Measurements from ENCODE around the gene SPATA4. TPM values are rescaled to one million over a fixed set of nuclear protein-coding genes. Genes with fewer than 3 reads are reported as not detected.
A peak's percentile ranks its signal among the peaks of the same experiment; 100 is the strongest.

SPATA4 gene
- total RNA-seq (not detected in 2 replicates), polyA plus RNA-seq (not detected in 2 replicates), polyA minus RNA-seq (0.55 TPM in 1 of 2 replicates, not detected in the other), Bru-seq, nascent RNA (percentile 13 among the genes with signal in this experiment), BruChase-seq, experiment 1, labeled RNA remaining after a 6-hour chase (percentile 8 among the genes with signal in this experiment), BruChase-seq, experiment 2, labeled RNA remaining after a 2-hour chase (percentile 8 among the genes with signal in this experiment)
- polyA plus RNA-seq (2011; cell fraction: cytosol; rRNA removed): not detected in 2 replicates
- 0.13 TPM in 1 of 2 replicates, not detected in the other for polyA plus RNA-seq (2011; cell fraction: nucleus; rRNA removed)
- not detected in 2 replicates for polyA plus RNA-seq (2012)
- polyA minus RNA-seq (2011; cell fraction: cytosol; rRNA and poly(A)+ RNA removed): not detected
- not detected in 2 replicates for polyA minus RNA-seq (2011; cell fraction: nucleus; rRNA and poly(A)+ RNA removed)
- long read RNA-seq, partial matches to known transcripts: 0 of 1 reads
- long read RNA-seq, other reads (novel, unspliced or antisense): 1 of 1 reads

DNA sequence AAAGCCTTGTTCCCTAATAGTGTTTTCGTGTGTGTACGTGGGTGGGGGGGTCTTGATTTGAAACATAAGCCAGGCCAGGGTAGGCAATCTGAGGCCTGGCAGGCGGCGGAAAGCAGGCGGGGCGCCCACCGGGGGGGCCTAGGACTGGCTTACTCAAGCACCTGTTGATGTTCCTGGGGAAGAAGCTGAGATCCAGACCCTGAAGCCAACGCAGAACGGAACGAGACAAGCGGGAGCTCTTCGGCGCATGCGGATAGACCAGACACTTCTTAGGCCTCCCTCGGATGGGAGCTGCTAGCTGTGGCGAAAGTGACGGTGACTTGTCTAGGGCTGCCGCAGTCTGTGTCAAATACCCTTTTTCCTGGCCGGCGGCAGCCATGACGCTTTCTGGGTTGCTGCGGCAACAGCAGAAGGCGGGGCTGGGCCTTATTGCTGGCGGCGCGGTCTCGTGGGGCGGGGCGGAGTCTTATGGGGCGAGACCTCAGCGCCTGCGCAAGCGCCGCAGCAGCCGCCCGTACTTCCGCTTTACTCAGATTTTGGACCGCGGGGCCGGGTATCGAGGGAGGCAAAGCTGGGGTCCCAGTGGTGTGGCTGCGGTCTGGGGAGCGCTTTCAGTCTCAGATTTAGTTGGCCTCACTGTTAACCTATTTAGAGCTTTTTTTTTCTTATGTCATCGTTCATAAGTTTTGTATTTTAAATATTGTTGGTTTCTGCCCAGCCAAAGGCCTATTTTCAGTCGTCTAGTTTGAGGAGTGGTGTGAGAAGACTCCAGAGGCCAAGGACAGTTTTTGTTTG lies at the start of gene SPATA4:
Gene SPATA4 (minus strand): TSS at position 402 of the 795 bp plus-strand sequence. CDS start 23 bp downstream, at position 379.
- intact Hi-C loops (cut with micrococcal nuclease): loop anchor here (1.0 kb wide), 1 partner anchor 124 kb away; the partner anchor contains the start of gene SPCS3
- Histone ChIP-seq H2AFZ (ENCODE audit: low read depth, low read length) (peak within 1 kb of the TSS; percentile 97), H3K9ac (replicated peaks; ENCODE audit: extremely low read depth, insufficient read depth, low read length) (peak within 1 kb of the TSS; percentile 77), H3K4me3 (replicated peaks in 1 of 3; ENCODE audit: insufficient read depth in 1 of 3, low read depth in 1 of 3, low read length in 3 of 3) (peak within 1 kb of the TSS; percentile 30 to 67 (median 59)), H3K4me2 (ENCODE audit: insufficient read depth, low read length) (peak within 1 kb of the TSS; percentile 79), H4K20me1 (replicated peaks; ENCODE audit: control insufficient read depth, extremely low read depth, insufficient read depth, low read length) (no peaks in the 10 kb centered on the region), H3K79me2 (ENCODE audit: control insufficient read depth, insufficient read depth, low read length) (no peaks in the 10 kb centered on the region), H3K27ac (ENCODE audit: insufficient read depth, low read depth, low read length) (peak within 1 kb of the TSS; percentile 52), H3K36me3 (ENCODE audit: control insufficient read depth in 2 of 2, extremely low read depth in 1 of 2, insufficient read depth in 2 of 2, low read length in 2 of 2) (no peaks in the 10 kb centered on the region), H3K27me3 (ENCODE audit: control insufficient read depth in 2 of 2, insufficient read depth in 2 of 2, low read length in 2 of 2) (no peaks in the 10 kb centered on the region), H3K4me1 (ENCODE audit: control insufficient read depth, extremely low read depth, insufficient read depth, low read length) (peaks cover 19% of the 10 kb centered on the region), H3K9me1 (replicated peaks; ENCODE audit: control insufficient read depth, extremely low read depth, insufficient read depth, low read length) (no peaks in the 10 kb centered on the region), H3K9me3 (replicated peaks; ENCODE audit: control insufficient read depth, insufficient read depth, low read length) (no peaks in the 10 kb centered on the region)
- POLR2A ChIA-PET: no interaction called here
- CTCF ChIA-PET: interaction anchor here (1.1 kb wide), 1 partner anchor 145 kb away, joined by 3 read pairs; no protein-coding TSS in a partner anchor
- TSS peak; percentile 97 for BruUV-seq (replicated peaks)
- TF ChIP-seq POLR2A (IDR thresholded peaks at IDR 0.05; ENCODE audit: low read depth, low read length) (peak; percentile 75), MYC (IDR thresholded peaks at IDR 0.05; ENCODE audit: low read depth, low read length) (no peak), POLR2AphosphoS5 (IDR thresholded peaks at IDR 0.05; ENCODE audit: insufficient read depth, low read depth, low read length) (peak; percentile 72)
- FAIRE-seq: peak; percentile 85
- dilution Hi-C loops (cut with MboI; ENCODE audit: extremely low pct_ligation_motif_present, low sequenced_read_pairs): no loop called here
- peak; percentile 93 for DNase-seq (ENCODE audit: low read depth, low spot score)

DNA sequence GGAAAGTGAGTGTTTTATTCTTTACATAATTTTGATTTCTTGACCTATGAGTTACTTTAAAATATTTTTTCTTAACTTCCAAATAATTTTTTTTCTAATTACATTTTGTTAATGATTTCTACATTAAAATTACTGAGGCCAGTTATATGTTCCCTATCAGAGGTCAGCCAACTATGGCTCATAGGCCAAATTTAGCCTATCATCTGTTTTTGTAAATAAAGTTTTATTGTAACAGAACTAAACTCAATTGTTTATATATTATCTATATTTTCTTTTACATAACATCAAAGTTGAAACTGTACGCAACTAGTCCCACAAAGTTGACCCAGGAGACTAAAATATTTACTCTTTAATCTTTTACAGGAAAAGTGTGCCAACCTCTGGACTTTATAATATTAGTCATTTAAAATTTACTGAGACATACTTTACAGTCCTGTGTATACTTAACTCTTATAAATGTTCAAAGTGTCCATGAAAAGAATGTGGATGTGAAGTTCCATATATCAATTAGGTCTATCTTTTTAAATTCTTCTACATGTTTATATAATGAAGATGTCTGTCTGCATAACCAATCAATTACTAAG lies 47.5 kb upstream of the SPATA4 start:
- Histone ChIP-seq H3K4me3 (replicated peaks in 1 of 3; ENCODE audit: insufficient read depth in 1 of 3, low read depth in 1 of 3, low read length in 3 of 3) (no peak overlapping the region), H3K36me3 (ENCODE audit: control insufficient read depth in 2 of 2, extremely low read depth in 1 of 2, insufficient read depth in 2 of 2, low read length in 2 of 2) (no peaks in the 10 kb centered on the region), H3K4me2 (ENCODE audit: insufficient read depth, low read length) (no peak overlapping the region), H3K79me2 (ENCODE audit: control insufficient read depth, insufficient read depth, low read length) (no peaks in the 10 kb centered on the region), H3K9ac (replicated peaks; ENCODE audit: extremely low read depth, insufficient read depth, low read length) (no peak overlapping the region), H2AFZ (ENCODE audit: low read depth, low read length) (no peak overlapping the region), H3K27me3 (ENCODE audit: control insufficient read depth in 2 of 2, insufficient read depth in 2 of 2, low read length in 2 of 2) (peaks cover 0 to 1% of the 10 kb centered on the region in 2 experiments), H3K27ac (ENCODE audit: insufficient read depth, low read depth, low read length) (no peak overlapping the region), H4K20me1 (replicated peaks; ENCODE audit: control insufficient read depth, extremely low read depth, insufficient read depth, low read length) (no peaks in the 10 kb centered on the region), H3K9me3 (replicated peaks; ENCODE audit: control insufficient read depth, insufficient read depth, low read length) (no peaks in the 10 kb centered on the region), H3K4me1 (ENCODE audit: control insufficient read depth, extremely low read depth, insufficient read depth, low read length) (no peaks in the 10 kb centered on the region), H3K9me1 (replicated peaks; ENCODE audit: control insufficient read depth, extremely low read depth, insufficient read depth, low read length) (no peaks in the 10 kb centered on the region)
- intact Hi-C loops (cut with micrococcal nuclease): no loop called here
- no TSS peak for BruUV-seq (replicated peaks)
- ChIA-PET POLR2A (no interaction called here), CTCF (interaction anchor here (1.2 kb wide), 1 partner anchor 16 kb away, joined by 3 read pairs; no protein-coding TSS in a partner anchor)
- DNase-seq (ENCODE audit: low read depth, low spot score): no peak
- dilution Hi-C loops (cut with MboI; ENCODE audit: extremely low pct_ligation_motif_present, low sequenced_read_pairs): no loop called here
- TF ChIP-seq GATA2 (IDR thresholded peaks at IDR 0.05; ENCODE audit: insufficient read depth, insufficient read length, low read depth, low read length) (no peak), EZH2 (IDR thresholded peaks at IDR 0.05; ENCODE audit: borderline replicate concordance, low read depth, low read length, severe bottlenecking) (no peak), FOS (IDR thresholded peaks at IDR 0.05; ENCODE audit: borderline replicate concordance, insufficient read depth, low read length) (no peak), POLR2A (IDR thresholded peaks at IDR 0.05; ENCODE audit: low read depth, low read length) (no peak), POLR2AphosphoS5 (IDR thresholded peaks at IDR 0.05; ENCODE audit: insufficient read depth, low read depth, low read length) (no peak), MYC (IDR thresholded peaks at IDR 0.05; ENCODE audit: low read depth, low read length) (no peak)
- TF ChIP-seq, protein P1, sequence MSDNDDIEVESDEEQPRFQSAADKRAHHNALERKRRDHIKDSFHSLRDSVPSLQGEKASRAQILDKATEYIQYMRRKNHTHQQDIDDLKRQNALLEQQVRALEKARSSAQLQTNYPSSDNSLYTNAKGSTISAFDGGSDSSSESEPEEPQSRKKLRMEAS (IDR thresholded peaks at IDR 0.05; ENCODE audit: insufficient read depth, insufficient read length): no peak
- FAIRE-seq: no peak

Data from endothelial cell of umbilical vein (primary cell).